HFFc6 (cell line): Measurements from ENCODE around the gene DOK4. TPM values are rescaled to one million over a fixed set of nuclear protein-coding genes. Genes with fewer than 3 reads are reported as not detected.
"Not testable (repeated sequence)": the region's sequence is repeated elsewhere in the genome, so short reads cannot be mapped to it uniquely, and the experiment has no call there.

Experiments used
- DNase-seq: peaks from one replicate; pipeline ENCODE4 v3.0.0-alpha.2; 2018
- H3K27ac Mint-ChIP-seq: 2 replicates; pipeline ENCODE4 v1.8.0; 2020; ENCODE audit warnings: mild to moderate bottlenecking, mixed read lengths
- H3K27me3 Mint-ChIP-seq: 2 replicates; pipeline ENCODE4 v1.8.0; 2021; ENCODE audit warnings: mild to moderate bottlenecking, moderate library complexity, mixed read lengths; ENCODE audit not compliant: insufficient read depth
- H3K36me3 Mint-ChIP-seq: 2 replicates; pipeline ENCODE4 v1.8.0; 2021; ENCODE audit warnings: low read depth, mixed read lengths
- H3K4me1 Mint-ChIP-seq: 2 replicates; pipeline ENCODE4 v1.8.0; 2020; ENCODE audit warnings: low read depth, mixed read lengths
- H3K4me3 Mint-ChIP-seq: 2 replicates; pipeline ENCODE4 v1.8.0; 2020; ENCODE audit warnings: mild to moderate bottlenecking, moderate library complexity, mixed read lengths
- H3K9me3 Mint-ChIP-seq: 2 replicates; pipeline ENCODE4 v1.8.0; 2020; ENCODE audit warnings: mild to moderate bottlenecking, mixed read lengths
- CTCF ChIP-seq: fragments of 200-600 bp; sonication (generic); IDR thresholded peaks from 2 replicates; pipeline ENCODE4 v1.5.0; 2021; ENCODE audit warnings: antibody characterized with exemption, mild to moderate bottlenecking
- total RNA-seq, 6 experiments: library from RNA; stranded (reverse); fragmentation: NEBNext Ultra II Directional; extraction: Animal tissue kit (Norgen Biotek cat#: 25700); gene quantifications; 2 replicates in 1 of 6; 3 replicates in 5 of 6; pipeline ENCODE4 v1.2.3, GENCODE V29; 2021

DOK4 gene
- total RNA-seq, 6 experiments from 2014 or later = 24.4 to 28.9 (median 24.9) TPM

- peaks cover 31% of the 10 kb centered on the region for H3K4me1 Mint-ChIP-seq
Observed at GRCh38 chr16:57444711-57445110, 41.6 kb downstream of the DOK4 start.

GRCh38 chr16:57440551-57440950 lies 45.7 kb downstream of the DOK4 start:
- DNase-seq, H3K4me1 Mint-ChIP-seq, H3K27ac Mint-ChIP-seq, H3K27me3 Mint-ChIP-seq, H3K4me3 Mint-ChIP-seq: not testable (repeated sequence)
- peaks cover 34% of the 10 kb centered on the region for H3K36me3 Mint-ChIP-seq
- H3K9me3 Mint-ChIP-seq = peaks cover 16% of the 10 kb centered on the region

More at GRCh38 chr16:57444711-57445110, 41.6 kb downstream of the DOK4 start:
- DNase-seq = no peak
- Mint-ChIP-seq H3K36me3 (peaks cover 25% of the 10 kb centered on the region), H3K9me3 (peaks cover 15% of the 10 kb centered on the region), H3K4me3 (no peak overlapping the region), H3K27me3 (no peaks in the 10 kb centered on the region; the same call in 1 of the 2 replicates), H3K27ac (peak overlapping the region; percentile 46; the same call in 1 of the 2 replicates)
- no peak for TF ChIP-seq CTCF

DNA sequence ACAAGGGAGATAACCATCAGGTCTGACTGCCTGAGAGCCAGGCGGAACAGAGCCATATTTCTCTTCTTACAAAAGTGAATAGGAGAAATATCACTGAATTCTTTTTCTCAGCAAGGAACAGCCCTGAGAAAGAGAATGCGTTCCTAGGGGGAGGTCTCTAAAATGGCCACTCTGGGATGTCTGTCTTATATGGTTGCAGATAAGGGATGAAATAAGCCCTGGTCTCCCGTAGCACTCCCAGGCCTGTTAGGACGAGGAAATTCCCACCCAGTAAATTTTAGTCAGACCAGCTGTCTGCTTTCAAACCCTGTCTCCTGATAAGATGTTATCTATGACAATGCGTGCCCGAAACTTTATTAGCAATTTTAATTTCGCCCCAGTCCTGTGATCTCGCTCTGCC lies 46.3 kb downstream of the DOK4 start:
- not testable (repeated sequence) for H3K4me3 Mint-ChIP-seq, DNase-seq, H3K27me3 Mint-ChIP-seq, H3K4me1 Mint-ChIP-seq, H3K27ac Mint-ChIP-seq
- Mint-ChIP-seq H3K9me3 (peaks cover 16% of the 10 kb centered on the region), H3K36me3 (peaks cover 34% of the 10 kb centered on the region)

DNA sequence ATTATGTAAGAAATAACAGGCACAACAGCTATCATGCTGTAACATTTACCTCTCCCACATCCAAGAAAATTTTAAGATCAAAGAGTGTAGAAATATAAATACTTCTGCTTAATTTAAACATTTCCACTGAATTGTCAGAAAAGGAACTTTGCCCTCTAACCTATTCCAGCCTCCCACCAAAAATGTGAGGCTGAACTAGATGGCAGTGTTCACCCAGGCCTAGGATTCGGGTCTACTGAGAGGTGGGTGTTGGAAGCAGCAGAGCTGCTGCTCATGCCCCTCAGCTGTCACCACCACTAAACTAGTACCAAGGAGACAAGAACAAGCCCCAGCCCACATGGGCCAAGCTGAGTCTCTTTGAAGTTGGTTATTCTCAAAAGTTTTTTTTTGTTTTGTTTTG lies 50.5 kb downstream of the DOK4 start:
- no peak overlapping the region for H3K27ac Mint-ChIP-seq
- peaks cover 1% of the 10 kb centered on the region; the same call in 1 of the 2 replicates for H3K27me3 Mint-ChIP-seq
- no peak for DNase-seq
- peaks cover 35% of the 10 kb centered on the region for H3K36me3 Mint-ChIP-seq
- no peak for TF ChIP-seq CTCF
- H3K4me3 Mint-ChIP-seq = no peak overlapping the region
- no peaks in the 10 kb centered on the region for H3K4me1 Mint-ChIP-seq
- H3K9me3 Mint-ChIP-seq = peaks cover 12% of the 10 kb centered on the region

DNA sequence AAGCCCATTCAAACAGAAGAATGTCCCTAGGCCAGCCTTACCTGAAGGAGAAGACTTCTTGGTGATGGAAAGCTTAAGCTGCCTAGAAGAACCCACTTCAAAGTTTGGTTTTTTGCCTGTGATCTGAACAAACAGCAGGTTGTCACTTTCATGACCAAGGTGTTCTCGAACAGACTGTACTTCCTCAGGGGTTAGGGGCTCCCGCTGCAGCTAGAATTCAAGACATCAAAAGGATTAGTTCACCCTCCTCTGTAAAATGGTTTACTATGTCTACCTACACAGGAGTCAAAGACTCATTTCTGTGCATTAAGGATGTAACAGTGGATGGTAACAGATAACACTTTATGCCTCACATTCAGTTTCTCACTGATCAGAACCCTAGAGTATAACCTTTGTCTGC lies 52.3 kb downstream of the DOK4 start:
- Mint-ChIP-seq H3K36me3 (peaks cover 26% of the 10 kb centered on the region), H3K9me3 (no peaks in the 10 kb centered on the region), H3K4me3 (no peak overlapping the region), H3K27me3 (peaks cover 1% of the 10 kb centered on the region; the same call in 1 of the 2 replicates), H3K4me1 (no peaks in the 10 kb centered on the region), H3K27ac (no peak overlapping the region)
- no peak for DNase-seq
- no peak for TF ChIP-seq CTCF

DNA sequence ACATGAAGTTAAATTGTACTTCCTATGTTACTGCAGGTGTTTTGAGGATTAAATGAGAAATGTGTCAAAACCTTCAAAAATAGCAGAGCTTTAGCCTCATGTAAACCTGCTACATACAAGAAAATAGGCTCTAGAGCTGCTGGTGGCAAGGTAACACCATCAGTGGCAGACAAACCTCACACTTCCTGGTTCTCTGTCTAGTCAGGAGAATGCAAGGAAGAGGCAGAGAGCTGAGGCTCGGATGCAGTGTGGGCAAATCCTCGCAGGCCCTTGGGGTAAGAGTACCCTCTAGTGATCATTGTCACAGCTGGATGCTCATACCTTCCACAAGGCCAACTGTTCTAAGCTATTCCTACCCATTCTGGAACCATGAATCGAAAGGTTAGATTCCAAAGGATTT lies 53.3 kb downstream of the DOK4 start:
- no peak for DNase-seq
- Mint-ChIP-seq H3K27ac (no peak overlapping the region), H3K9me3 (no peaks in the 10 kb centered on the region), H3K4me1 (no peaks in the 10 kb centered on the region), H3K4me3 (no peak overlapping the region), H3K36me3 (peaks cover 26% of the 10 kb centered on the region), H3K27me3 (peaks cover 1% of the 10 kb centered on the region; the same call in 1 of the 2 replicates)
- no peak for TF ChIP-seq CTCF

- H3K27me3 Mint-ChIP-seq = peaks cover 1% of the 10 kb centered on the region; the same call in 1 of the 2 replicates
- H3K9me3 Mint-ChIP-seq = no peaks in the 10 kb centered on the region
- DNase-seq = no peak
- peaks cover 26% of the 10 kb centered on the region for H3K36me3 Mint-ChIP-seq
- no peak for TF ChIP-seq CTCF
- no peaks in the 10 kb centered on the region for H3K4me1 Mint-ChIP-seq
- H3K27ac Mint-ChIP-seq = no peak overlapping the region
- H3K4me3 Mint-ChIP-seq = no peak overlapping the region
Observed at GRCh38 chr16:57432505-57432904, 53.8 kb downstream of the DOK4 start.
